Osteocyte (in vitro differentiated cells): Measurements from ENCODE around the gene NGB. TPM values are rescaled to one million over a fixed set of nuclear protein-coding genes. Genes with fewer than 3 reads are reported as not detected.

Experiments used
- DNase-seq: peaks from one replicate; pipeline ENCODE4 v3.0.0; 2021; ENCODE audit warnings: mixed read lengths; ENCODE audit not compliant: unreplicated experiment; ENCODE audit errors: extremely low spot score
- H3K27ac Mint-ChIP-seq: one replicate; pipeline ENCODE4 v1.8.0; 2021; ENCODE audit warnings: mild to moderate bottlenecking, mixed read lengths; ENCODE audit not compliant: unreplicated experiment
- H3K27me3 Mint-ChIP-seq: one replicate; pipeline ENCODE4 v1.8.0; 2021; ENCODE audit warnings: mixed read lengths; ENCODE audit not compliant: unreplicated experiment
- H3K36me3 Mint-ChIP-seq: one replicate; pipeline ENCODE4 v1.8.0; 2021; ENCODE audit warnings: mixed read lengths; ENCODE audit not compliant: unreplicated experiment
- H3K4me1 Mint-ChIP-seq: one replicate; pipeline ENCODE4 v1.8.0; 2021; ENCODE audit warnings: mixed read lengths; ENCODE audit not compliant: unreplicated experiment
- H3K4me3 Mint-ChIP-seq: one replicate; pipeline ENCODE4 v1.8.0; 2021; ENCODE audit warnings: mild to moderate bottlenecking, moderate library complexity, mixed read lengths; ENCODE audit not compliant: unreplicated experiment
- H3K9me3 Mint-ChIP-seq: one replicate; pipeline ENCODE4 v1.8.0; 2021; ENCODE audit warnings: mixed read lengths; ENCODE audit not compliant: unreplicated experiment
- CTCF ChIP-seq: fragments of 200-600 bp; sonication (generic); IDR thresholded peaks from 2 replicates; pipeline ENCODE4 v1.5.0; 2021; ENCODE audit warnings: antibody characterized with exemption, mild to moderate bottlenecking, moderate library complexity
- total RNA-seq: library from RNA; stranded (reverse); gene quantifications from 2 replicates; pipeline ENCODE4 v1.2.1, GENCODE V29; 2021

The NGB gene
- total RNA-seq, 1 donor from 2014 or later, result not detected

GRCh38 chr14:77240336-77240915 is 30.6 kb downstream of the NGB start:
- no peaks in the 10 kb centered on the region for H3K9me3 Mint-ChIP-seq
- TF ChIP-seq CTCF, result no peak
- H3K36me3 Mint-ChIP-seq, result no peaks in the 10 kb centered on the region
- no peak overlapping the region for H3K27ac Mint-ChIP-seq
- H3K4me3 Mint-ChIP-seq, result no peak overlapping the region
- no peaks in the 10 kb centered on the region for H3K4me1 Mint-ChIP-seq
- no peak for DNase-seq
- no peaks in the 10 kb centered on the region for H3K27me3 Mint-ChIP-seq

GRCh38 chr14:77239412-77239811 is 31.6 kb downstream of the NGB start:
- Mint-ChIP-seq H3K4me3 (no peak overlapping the region), H3K27me3 (no peaks in the 10 kb centered on the region), H3K9me3 (no peaks in the 10 kb centered on the region), H3K4me1 (no peaks in the 10 kb centered on the region), H3K36me3 (no peaks in the 10 kb centered on the region), H3K27ac (no peak overlapping the region)
- no peak for TF ChIP-seq CTCF
- no peak for DNase-seq

- DNase-seq, result no peak
- no peaks in the 10 kb centered on the region for H3K9me3 Mint-ChIP-seq
- no peaks in the 10 kb centered on the region for H3K27me3 Mint-ChIP-seq
- H3K4me1 Mint-ChIP-seq, result no peaks in the 10 kb centered on the region
- TF ChIP-seq CTCF, result no peak
- H3K27ac Mint-ChIP-seq, result no peak overlapping the region
- no peaks in the 10 kb centered on the region for H3K36me3 Mint-ChIP-seq
- no peak overlapping the region for H3K4me3 Mint-ChIP-seq
Observed at GRCh38 chr14:77238996-77239395, 32.0 kb downstream of the NGB start.

GRCh38 chr14:77238356-77238755 is 32.6 kb downstream of the NGB start:
- Mint-ChIP-seq H3K9me3 (no peaks in the 10 kb centered on the region), H3K36me3 (no peaks in the 10 kb centered on the region), H3K27ac (no peak overlapping the region), H3K4me3 (no peak overlapping the region), H3K27me3 (no peaks in the 10 kb centered on the region), H3K4me1 (no peaks in the 10 kb centered on the region)
- no peak for DNase-seq
- TF ChIP-seq CTCF, result no peak

GRCh38 chr14:77236814-77237213 is 34.2 kb downstream of the NGB start:
- Mint-ChIP-seq H3K4me1 (no peaks in the 10 kb centered on the region), H3K36me3 (no peaks in the 10 kb centered on the region), H3K9me3 (no peaks in the 10 kb centered on the region), H3K27ac (no peak overlapping the region), H3K4me3 (no peak overlapping the region), H3K27me3 (no peaks in the 10 kb centered on the region)
- no peak for TF ChIP-seq CTCF
- no peak for DNase-seq
